ENCODE data around the gene ZNF343. TPM values are rescaled to one million over a fixed set of nuclear protein-coding genes. Genes with fewer than 3 reads are reported as not detected.

The ZNF343 gene
- total and polyA plus RNA-seq, 2 of the 8 experiments (the other 6 are each of a cell fraction or from before 2014, with no cell fraction given), result 1.8 to 5.0 TPM

DNA sequence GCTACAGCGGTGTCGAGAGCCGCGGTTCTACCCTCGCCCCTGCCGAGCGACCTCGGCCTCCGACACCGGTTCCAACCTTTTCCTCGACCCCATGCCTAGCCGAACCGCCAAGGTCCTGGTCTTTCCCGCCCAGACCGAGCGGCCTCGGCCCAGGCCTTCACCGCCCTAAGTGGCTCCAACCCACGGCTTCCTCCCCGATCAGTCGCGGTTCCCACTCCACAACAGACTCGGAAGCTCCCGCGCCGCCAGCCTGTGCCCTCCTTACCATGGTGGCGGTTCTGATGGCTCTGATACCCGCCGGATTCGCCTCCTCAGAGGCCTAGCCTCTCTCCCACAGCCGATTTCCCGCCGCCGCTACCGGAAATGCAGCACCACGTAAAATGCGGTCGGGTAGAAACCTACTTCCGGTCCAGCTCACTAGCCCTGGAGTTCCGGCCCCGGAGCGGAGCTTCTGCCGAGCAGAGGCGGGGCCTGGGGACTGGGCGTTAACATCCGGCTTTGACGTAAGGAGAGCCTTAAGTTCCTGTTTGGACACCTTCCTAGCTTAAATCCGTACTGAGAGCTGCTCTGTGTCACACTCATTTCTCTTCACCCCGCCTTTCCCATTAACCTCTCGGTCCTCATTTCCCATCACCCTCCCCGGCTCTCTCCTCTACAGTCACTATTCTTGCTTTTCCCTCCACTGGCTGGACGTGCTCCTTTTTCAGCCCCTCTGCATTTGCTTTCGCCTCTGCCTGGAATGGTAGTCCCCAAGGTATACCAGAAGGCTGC is 38.1 kb downstream of the ZNF343 start, which contains the start of gene SNRPB:
Gene SNRPB (minus strand): TSS at position 367 of the 771 bp plus-strand sequence. CDS start 99 bp downstream, at position 268.
- Histone ChIP-seq H2BK15ac (ENCODE audit: low read length) (no peak within 1 kb of the TSS), H3K27ac (ENCODE audit: low read depth, low read length) (peak within 1 kb of the TSS; percentile 98), H3K18ac (ENCODE audit: extremely low read depth, low read length) (peak within 1 kb of the TSS; percentile 90), H3K79me1 (ENCODE audit: low read depth, low read length) (no peaks in the 10 kb centered on the region; the same call in none of the 2 replicates), H3K36me3 (ENCODE audit: control insufficient read depth in 2 of 4, insufficient read depth in 4 of 4, low read length in 3 of 4) (peaks cover 19 to 36% (median 21%) of the 10 kb centered on the region in 4 experiments), H2BK5ac (ENCODE audit: low read depth, low read length) (peak within 1 kb of the TSS; percentile 97), H2BK20ac (ENCODE audit: low read length) (no peak within 1 kb of the TSS), H3K23me2 (ENCODE audit: low read depth, low read length) (peaks cover 8% of the 10 kb centered on the region), H3K4me1 (replicated peaks in 1 of 4; ENCODE audit: control insufficient read depth in 3 of 4, insufficient read depth in 4 of 4, low read length in 3 of 4) (peaks cover 0 to 7% (median 2%) of the 10 kb centered on the region in 4 experiments; a peak in 3 of 7 replicates), H2BK12ac (ENCODE audit: low read depth, low read length) (peak within 1 kb of the TSS; percentile 27; the same call in 1 of the 2 replicates), H3K79me2 (ENCODE audit: control insufficient read depth in 1 of 2, insufficient read depth in 2 of 2, low read length in 2 of 2) (peaks cover 35 to 50% of the 10 kb centered on the region in 2 experiments), H3K4ac (replicated peaks; ENCODE audit: insufficient read length, low read depth, low read length) (peak within 1 kb of the TSS; percentile 90), H4K5ac (ENCODE audit: insufficient read length, low read depth, low read length) (peak within 1 kb of the TSS; percentile 97), H4K91ac (replicated peaks; ENCODE audit: insufficient read length, low read length) (peak within 1 kb of the TSS; percentile 97), H2AFZ (ENCODE audit: low read length) (peak within 1 kb of the TSS; percentile 51; the same call in 1 of the 2 replicates), H3K4me3 (ENCODE audit: extremely low read depth in 1 of 4, insufficient read depth in 2 of 4, low read depth in 3 of 4, low read length in 4 of 4) (peak within 1 kb of the TSS; percentile 91 to 99 (median 98)), H3K9me3 (ENCODE audit: insufficient read depth in 2 of 2, low read depth in 1 of 2, low read length in 1 of 2) (no peaks in the 10 kb centered on the region), H3K14ac (ENCODE audit: insufficient read length) (no peak within 1 kb of the TSS), H2BK120ac (replicated peaks; ENCODE audit: low read depth, low read length) (peak within 1 kb of the TSS; percentile 61), H3K56ac (replicated peaks; ENCODE audit: insufficient read length, low read depth, low read length) (peak within 1 kb of the TSS; percentile 64), H4K20me1 (replicated peaks in 1 of 2; ENCODE audit: control insufficient read depth in 1 of 2, insufficient read depth in 2 of 2, low read length in 2 of 2) (peaks cover 27 to 30% of the 10 kb centered on the region in 2 experiments), H3K23ac (ENCODE audit: insufficient read length) (no peak within 1 kb of the TSS), H2AK5ac (ENCODE audit: low read depth, low read length) (peak within 1 kb of the TSS; percentile 83), H3K4me2 (ENCODE audit: insufficient read depth in 1 of 2, low read depth in 2 of 2, low read length in 2 of 2) (peak within 1 kb of the TSS; percentile 80 to 86), H3K9ac (replicated peaks in 1 of 4; ENCODE audit: extremely low read depth in 1 of 4, low read depth in 3 of 4, low read length in 3 of 4) (peak within 1 kb of the TSS; percentile 97 to 100 (median 99)), H3K27me3 (replicated peaks in 1 of 4; ENCODE audit: control insufficient read depth in 3 of 4, extremely low read depth in 1 of 4, insufficient read depth in 3 of 4, low read length in 3 of 4) (no peaks in the 10 kb centered on the region), H4K8ac (ENCODE audit: extremely low read depth, insufficient read depth, low read length) (peak within 1 kb of the TSS; percentile 100)
- DNase-seq (ENCODE audit: low read depth in 1 of 2, low spot score in 2 of 2) (peak; percentile 93 to 96), FAIRE-seq (peak; percentile 97)
- WGBS, 2 experiments (ENCODE audit: extremely low coverage in 1 of 2, insufficient coverage in 1 of 2, insufficient read length in 1 of 2, insufficient replicate concordance in 2 of 2, low coverage in 1 of 2, low lambda C conversion rate in 2 of 2, missing lambda C conversion rate in 1 of 2), result 2% methylated on average over 47 of the region's 53 CpGs; no CpG with 5 or more reads in 1 of the 2 experiments
- ChIA-PET POLR2A (ENCODE audit: partially characterized antibody) (interaction anchor here (0.7 to 8.2 kb wide), 36 partner anchors 9 to 368 kb away, joined by 3 to 119 read pairs (median 4); partner anchors contain the start of genes IDH3B, NOP56 and ZNF343), CTCF (ENCODE audit: partially characterized antibody) (interaction anchor here (0.6 to 2.2 kb wide), 6 partner anchors 11 to 520 kb away, joined by 3 to 9 read pairs (median 4); no protein-coding TSS in a partner anchor)
- TF ChIP-seq CREB1 (IDR thresholded peaks at IDR 0.05), result peak; percentile 80
- TF ChIP-seq SRF (IDR thresholded peaks at IDR 0.05; ENCODE audit: low read depth, low read length), result peak; percentile 42; the same call in 1 of the 2 replicates
- peak; percentile 98 for TF ChIP-seq PHF8 (conservative IDR thresholded peaks at IDR 0.05; ENCODE audit: low read depth, low read length)
- peak; percentile 95 for TF ChIP-seq POLR2AphosphoS5 (IDR thresholded peaks at IDR 0.05; ENCODE audit: low read depth, low read length)
- no peak for TF ChIP-seq NRF1 (IDR thresholded peaks at IDR 0.05; ENCODE audit: low read depth, low read length)
- TF ChIP-seq, protein P1, sequence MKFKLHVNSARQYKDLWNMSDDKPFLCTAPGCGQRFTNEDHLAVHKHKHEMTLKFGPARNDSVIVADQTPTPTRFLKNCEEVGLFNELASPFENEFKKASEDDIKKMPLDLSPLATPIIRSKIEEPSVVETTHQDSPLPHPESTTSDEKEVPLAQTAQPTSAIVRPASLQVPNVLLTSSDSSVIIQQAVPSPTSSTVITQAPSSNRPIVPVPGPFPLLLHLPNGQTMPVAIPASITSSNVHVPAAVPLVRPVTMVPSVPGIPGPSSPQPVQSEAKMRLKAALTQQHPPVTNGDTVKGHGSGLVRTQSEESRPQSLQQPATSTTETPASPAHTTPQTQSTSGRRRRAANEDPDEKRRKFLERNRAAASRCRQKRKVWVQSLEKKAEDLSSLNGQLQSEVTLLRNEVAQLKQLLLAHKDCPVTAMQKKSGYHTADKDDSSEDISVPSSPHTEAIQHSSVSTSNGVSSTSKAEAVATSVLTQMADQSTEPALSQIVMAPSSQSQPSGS (IDR thresholded peaks at IDR 0.05; ENCODE audit: low read length), result peak; percentile 86; the same call in 1 of the 2 replicates
- no peak for TF ChIP-seq SIX5 (IDR thresholded peaks at IDR 0.05; ENCODE audit: low read depth, low read length)
- TF ChIP-seq TEAD4 (IDR thresholded peaks at IDR 0.05; ENCODE audit: low read depth, low read length), result 0 out of 2 replicates have a peak, but pooled peaks have one; percentile 33
- peak; percentile 89 for TF ChIP-seq ASH2L (IDR thresholded peaks at IDR 0.05; ENCODE audit: low read length)
- TF ChIP-seq TAF7 (optimal IDR thresholded peaks at IDR 0.05; ENCODE audit: borderline replicate concordance, low read depth, low read length), result peak; percentile 96

Data from H1 (cell line).